HL-60 (cell line): ENCODE results near the gene ANKDD1B.

ENCODE experiments used
- DNase-seq, 2 experiments: peaks; one replicate each; pipeline ENCODE4 v3.0.0-alpha.2; 2010 to 2020; ENCODE audit warnings: low read depth in 1 of 2, low spot score in 1 of 2
- H3K27ac ChIP-seq: fragments of 250-450 bp; sonication (Bioruptor Pico); replicated peaks from 2 replicates; pipeline ENCODE4 v1.5.1; 2020; ENCODE audit warnings: mild to moderate bottlenecking, moderate library complexity
- H3K27me3 ChIP-seq: fragments of 250-450 bp; sonication (Bioruptor Pico); 2 replicates; pipeline ENCODE4 v1.5.1; 2021; ENCODE audit warnings: mild to moderate bottlenecking, moderate library complexity; ENCODE audit not compliant: insufficient read depth, poor library complexity, severe bottlenecking
- H3K4me3 ChIP-seq: replicated peaks from 2 replicates; pipeline ENCODE4 v1.5.1; 2011; ENCODE audit warnings: mild to moderate bottlenecking, control low read depth, low read length; ENCODE audit not compliant: insufficient read depth
- GABPA ChIP-seq: IDR thresholded peaks from 2 replicates; pipeline ENCODE4 v1.6.1; 2012; ENCODE audit warnings: low read depth
- POLR2AphosphoS5 ChIP-seq: IDR thresholded peaks from 2 replicates; pipeline ENCODE4 v1.6.1; 2012; ENCODE audit warnings: low read depth
- SPI1 ChIP-seq: IDR thresholded peaks from 2 replicates; pipeline ENCODE4 v1.6.1; 2012; ENCODE audit warnings: low read depth, mild to moderate bottlenecking, borderline replicate concordance
- TF ChIP-seq, protein P1 (sequence below): IDR thresholded peaks from one replicate; pipeline ENCODE4 v1.5.1; 2011; ENCODE audit warnings: low read length, control low read depth, inconsistent platforms; ENCODE audit not compliant: insufficient read depth
- TF ChIP-seq, protein P2 (sequence below): IDR thresholded peaks from 2 replicates; pipeline ENCODE4 v1.6.1; 2012; ENCODE audit warnings: low read depth; ENCODE audit not compliant: insufficient replicate concordance

ANKDD1B gene

GRCh38 chr5:75620184-75620959 lies 9.1 kb downstream of the ANKDD1B start:
- DNase-seq: no peak
- TF ChIP-seq SPI1: no peak
- no peak for TF ChIP-seq GABPA
- TF ChIP-seq POLR2AphosphoS5: no peak
- TF ChIP-seq, protein P1, sequence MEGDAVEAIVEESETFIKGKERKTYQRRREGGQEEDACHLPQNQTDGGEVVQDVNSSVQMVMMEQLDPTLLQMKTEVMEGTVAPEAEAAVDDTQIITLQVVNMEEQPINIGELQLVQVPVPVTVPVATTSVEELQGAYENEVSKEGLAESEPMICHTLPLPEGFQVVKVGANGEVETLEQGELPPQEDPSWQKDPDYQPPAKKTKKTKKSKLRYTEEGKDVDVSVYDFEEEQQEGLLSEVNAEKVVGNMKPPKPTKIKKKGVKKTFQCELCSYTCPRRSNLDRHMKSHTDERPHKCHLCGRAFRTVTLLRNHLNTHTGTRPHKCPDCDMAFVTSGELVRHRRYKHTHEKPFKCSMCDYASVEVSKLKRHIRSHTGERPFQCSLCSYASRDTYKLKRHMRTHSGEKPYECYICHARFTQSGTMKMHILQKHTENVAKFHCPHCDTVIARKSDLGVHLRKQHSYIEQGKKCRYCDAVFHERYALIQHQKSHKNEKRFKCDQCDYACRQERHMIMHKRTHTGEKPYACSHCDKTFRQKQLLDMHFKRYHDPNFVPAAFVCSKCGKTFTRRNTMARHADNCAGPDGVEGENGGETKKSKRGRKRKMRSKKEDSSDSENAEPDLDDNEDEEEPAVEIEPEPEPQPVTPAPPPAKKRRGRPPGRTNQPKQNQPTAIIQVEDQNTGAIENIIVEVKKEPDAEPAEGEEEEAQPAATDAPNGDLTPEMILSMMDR: no peak
- Histone ChIP-seq H3K27me3 (no peaks in the 10 kb centered on the region), H3K4me3 (no peak overlapping the region), H3K27ac (no peak overlapping the region)

- Histone ChIP-seq H3K4me3 (no peak overlapping the region), H3K27me3 (no peaks in the 10 kb centered on the region), H3K27ac (no peak overlapping the region)
- no peak for DNase-seq
- TF ChIP-seq, protein P2, sequence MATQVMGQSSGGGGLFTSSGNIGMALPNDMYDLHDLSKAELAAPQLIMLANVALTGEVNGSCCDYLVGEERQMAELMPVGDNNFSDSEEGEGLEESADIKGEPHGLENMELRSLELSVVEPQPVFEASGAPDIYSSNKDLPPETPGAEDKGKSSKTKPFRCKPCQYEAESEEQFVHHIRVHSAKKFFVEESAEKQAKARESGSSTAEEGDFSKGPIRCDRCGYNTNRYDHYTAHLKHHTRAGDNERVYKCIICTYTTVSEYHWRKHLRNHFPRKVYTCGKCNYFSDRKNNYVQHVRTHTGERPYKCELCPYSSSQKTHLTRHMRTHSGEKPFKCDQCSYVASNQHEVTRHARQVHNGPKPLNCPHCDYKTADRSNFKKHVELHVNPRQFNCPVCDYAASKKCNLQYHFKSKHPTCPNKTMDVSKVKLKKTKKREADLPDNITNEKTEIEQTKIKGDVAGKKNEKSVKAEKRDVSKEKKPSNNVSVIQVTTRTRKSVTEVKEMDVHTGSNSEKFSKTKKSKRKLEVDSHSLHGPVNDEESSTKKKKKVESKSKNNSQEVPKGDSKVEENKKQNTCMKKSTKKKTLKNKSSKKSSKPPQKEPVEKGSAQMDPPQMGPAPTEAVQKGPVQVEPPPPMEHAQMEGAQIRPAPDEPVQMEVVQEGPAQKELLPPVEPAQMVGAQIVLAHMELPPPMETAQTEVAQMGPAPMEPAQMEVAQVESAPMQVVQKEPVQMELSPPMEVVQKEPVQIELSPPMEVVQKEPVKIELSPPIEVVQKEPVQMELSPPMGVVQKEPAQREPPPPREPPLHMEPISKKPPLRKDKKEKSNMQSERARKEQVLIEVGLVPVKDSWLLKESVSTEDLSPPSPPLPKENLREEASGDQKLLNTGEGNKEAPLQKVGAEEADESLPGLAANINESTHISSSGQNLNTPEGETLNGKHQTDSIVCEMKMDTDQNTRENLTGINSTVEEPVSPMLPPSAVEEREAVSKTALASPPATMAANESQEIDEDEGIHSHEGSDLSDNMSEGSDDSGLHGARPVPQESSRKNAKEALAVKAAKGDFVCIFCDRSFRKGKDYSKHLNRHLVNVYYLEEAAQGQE: no peak
- TF ChIP-seq GABPA (no peak), POLR2AphosphoS5 (no peak), SPI1 (no peak)
- TF ChIP-seq, protein P1: no peak
Observed at GRCh38 chr5:75622564-75622963, 11.3 kb downstream of the ANKDD1B start.

DNA sequence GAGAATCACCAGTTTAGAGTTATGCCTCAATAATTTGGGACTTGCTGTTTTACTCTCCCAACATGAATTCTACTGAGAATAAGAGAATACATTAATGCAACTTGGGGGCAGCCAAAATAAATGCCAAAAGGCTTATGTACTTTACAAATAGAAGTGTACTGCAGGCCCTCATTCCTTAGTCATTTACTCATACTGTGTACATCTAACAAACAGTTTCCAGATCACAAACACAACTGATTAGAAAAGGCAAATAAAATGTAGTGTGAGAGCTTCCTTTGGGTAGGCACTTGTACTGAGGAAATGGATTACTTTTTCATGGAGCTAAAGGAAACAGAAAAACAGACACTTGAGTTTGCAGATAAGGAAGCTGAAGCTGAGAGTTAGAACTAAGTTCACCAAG lies 12.6 kb downstream of the ANKDD1B start:
- no peak for DNase-seq
- no peak for TF ChIP-seq POLR2AphosphoS5
- TF ChIP-seq GABPA: no peak
- Histone ChIP-seq H3K27ac (no peak overlapping the region), H3K27me3 (no peaks in the 10 kb centered on the region), H3K4me3 (no peak overlapping the region)

- DNase-seq: no peak
- no peak for TF ChIP-seq GABPA
- TF ChIP-seq, protein P1: no peak
- TF ChIP-seq POLR2AphosphoS5: no peak
- TF ChIP-seq SPI1: no peak
- TF ChIP-seq, protein P2: no peak
- no peaks in the 10 kb centered on the region for H3K27me3 ChIP-seq
- H3K4me3 ChIP-seq: no peak overlapping the region
- H3K27ac ChIP-seq: no peak overlapping the region
Observed at GRCh38 chr5:75626959-75627358, 15.7 kb downstream of the ANKDD1B start.
